Hematopoietic multipotent progenitor cell treated with erythropoietin and hydrocortisone succinate and interleukin-3 and kit ligand, for 6 days (in vitro differentiated cells): ENCODE results near the gene SH2D3A.
"Not testable (repeated sequence)": the region's sequence is repeated elsewhere in the genome, so short reads cannot be mapped to it uniquely, and the experiment has no call there.

Source experiments
- DNase-seq: peaks from one replicate; pipeline ENCODE4 v3.0.0-alpha.2; 2015

SH2D3A gene

GRCh38 chr19:6788896-6789295 is 21.7 kb upstream of the SH2D3A start:
- DNase-seq, result no peak

GRCh38 chr19:6787393-6787792 is 20.2 kb upstream of the SH2D3A start:
- no peak for DNase-seq

- peak; percentile 37 for DNase-seq
Measured at GRCh38 chr19:6779206-6779605, 12.0 kb upstream of the SH2D3A start.

GRCh38 chr19:6778386-6778785 is 11.2 kb upstream of the SH2D3A start:
- DNase-seq, result peak; percentile 67

GRCh38 chr19:6777434-6777833 is 10.2 kb upstream of the SH2D3A start:
- DNase-seq, result no peak

GRCh38 chr19:6776999-6777398 is 9.8 kb upstream of the SH2D3A start:
- no peak for DNase-seq

- DNase-seq, result not testable (repeated sequence)
Measured at GRCh38 chr19:6776045-6776444, 8.8 kb upstream of the SH2D3A start.

- DNase-seq, result peak; percentile 71
Measured at GRCh38 chr19:6774821-6775707, 7.8 kb upstream of the SH2D3A start.

GRCh38 chr19:6773323-6773931 is 6.2 kb upstream of the SH2D3A start:
- peak; percentile 60 for DNase-seq

- no peak for DNase-seq
Measured at GRCh38 chr19:6772866-6773322, 5.7 kb upstream of the SH2D3A start.

GRCh38 chr19:6772028-6772865 is 5.0 kb upstream of the SH2D3A start, which contains the start of gene VAV1:
TSS of gene VAV1 (plus strand) at chr19:6772708. CDS start at chr19:6772808, 100 bp downstream.
- DNase-seq, result peak; percentile 87

GRCh38 chr19:6771648-6772027 is 4.4 kb upstream of the SH2D3A start:
- not testable (repeated sequence) for DNase-seq

GRCh38 chr19:6769006-6769619 is 1.9 kb upstream of the SH2D3A start:
- peak; percentile 55 for DNase-seq

GRCh38 chr19:6768236-6768785 is 1.1 kb upstream of the SH2D3A start:
- DNase-seq, result no peak

GRCh38 chr19:6767081-6767356 is 216 bp downstream of the SH2D3A start:
- peak; percentile 60 for DNase-seq

GRCh38 chr19:6766357-6767080 is 716 bp downstream of the SH2D3A start:
- DNase-seq, result peak; percentile 20

- no peak for DNase-seq
Measured at GRCh38 chr19:6765738-6766356, 1.4 kb downstream of the SH2D3A start.

GRCh38 chr19:6762253-6762797 is 4.9 kb downstream of the SH2D3A start:
- DNase-seq, result not testable (repeated sequence)

- DNase-seq, result peak; percentile 68
Measured at GRCh38 chr19:6761053-6761676, 6.1 kb downstream of the SH2D3A start.

GRCh38 chr19:6760606-6761005 is 6.6 kb downstream of the SH2D3A start:
- DNase-seq, result no peak
